NT2/D1 (cell line): Measurements from ENCODE around the gene RPS6KA6.

Source experiments
- SUZ12 ChIP-seq: IDR thresholded peaks from 2 replicates; pipeline ENCODE4 v1.6.1; 2011; ENCODE audit not compliant: insufficient read length, insufficient read depth; ENCODE audit errors: extremely low read depth
- YY1 ChIP-seq: IDR thresholded peaks from 2 replicates; pipeline ENCODE4 v1.6.1; 2011; ENCODE audit not compliant: insufficient read length, insufficient read depth

- TF ChIP-seq SUZ12, result no peak
- no peak for TF ChIP-seq YY1
Measured at GRCh38 chrX:84118769-84119168, 69.2 kb downstream of the RPS6KA6 start.
